Neural cell (in vitro differentiated cells): Measurements from ENCODE around the gene SLC7A8. TPM values are rescaled to one million over a fixed set of nuclear protein-coding genes. Genes with fewer than 3 reads are reported as not detected.

Experiments used
- H2AFZ ChIP-seq: fragments of 200-600, 300-800 bp; sonication (generic), shearing (Covaris generic); 2 replicates; pipeline ENCODE4 v1.6.0; 2014; ENCODE audit warnings: low read depth, mild to moderate bottlenecking, antibody characterized with exemption, low read length, moderate library complexity
- H3F3A ChIP-seq: fragments of 200-600 bp; shearing (Covaris generic); 2 replicates; pipeline ENCODE4 v1.6.1; 2016; ENCODE audit warnings: mild to moderate bottlenecking, moderate library complexity, mixed read lengths, antibody characterized with exemption, low read length; ENCODE audit not compliant: insufficient read depth, poor library complexity, severe bottlenecking
- H3K27ac ChIP-seq: fragments of 200-600, 300-800 bp; sonication (generic), shearing (Covaris generic); 2 replicates; pipeline ENCODE4 v1.5.1; 2014; ENCODE audit warnings: mild to moderate bottlenecking, low read length, moderate library complexity
- H3K27me3 ChIP-seq: fragments of 300-800, 200-600 bp; sonication (generic), shearing (Covaris generic); 2 replicates; pipeline ENCODE4 v1.6.0; 2014; ENCODE audit warnings: mild to moderate bottlenecking, low read depth, low read length, moderate library complexity; ENCODE audit not compliant: insufficient read depth
- H3K36me3 ChIP-seq: fragments of 300-800, 200-600 bp; sonication (generic), shearing (Covaris generic); 2 replicates; pipeline ENCODE4 v1.5.1; 2014; ENCODE audit warnings: mild to moderate bottlenecking, antibody characterized with exemption, low read length, moderate library complexity; ENCODE audit not compliant: insufficient read depth
- H3K4me2 ChIP-seq: fragments of 300-800, 200-600 bp; sonication (generic), shearing (Covaris generic); 2 replicates; pipeline ENCODE4 v1.6.0; 2014; ENCODE audit warnings: mild to moderate bottlenecking, low read length
- H3K4me3 ChIP-seq: fragments of 300-800, 200-600 bp; sonication (generic), shearing (Covaris generic); 2 replicates; pipeline ENCODE4 v1.5.1; 2014; ENCODE audit warnings: mild to moderate bottlenecking, low read length, moderate library complexity
- H3K79me2 ChIP-seq: fragments of 200-600 bp; shearing (Covaris generic); replicated peaks from 2 replicates; pipeline ENCODE4 v1.6.0; 2014; ENCODE audit warnings: mild to moderate bottlenecking, low read length, moderate library complexity; ENCODE audit not compliant: insufficient read depth
- H3K9ac ChIP-seq: fragments of 300-800, 200-600 bp; sonication (generic), shearing (Covaris generic); 2 replicates; pipeline ENCODE4 v1.6.1; 2016; ENCODE audit warnings: mild to moderate bottlenecking, low read length, mixed read lengths
- H3K9me2 ChIP-seq: fragments of 200-600 bp; shearing (Covaris generic); 2 replicates; pipeline ENCODE4 v1.6.1; 2016; ENCODE audit warnings: mild to moderate bottlenecking, low read length, mixed read lengths; ENCODE audit not compliant: insufficient read depth
- H3K9me3 ChIP-seq: fragments of 200-600, 300-800 bp; sonication (generic), shearing (Covaris generic); 2 replicates; pipeline ENCODE4 v1.6.1; 2016; ENCODE audit warnings: mild to moderate bottlenecking, mixed run types, low read length, moderate library complexity, mixed read lengths
- H4K20me1 ChIP-seq: fragments of 200-600 bp; shearing (Covaris generic); 2 replicates; pipeline ENCODE4 v1.6.1; 2016; ENCODE audit warnings: mild to moderate bottlenecking, mixed run types; ENCODE audit not compliant: insufficient read depth
- EP300 ChIP-seq: fragments of 450-650 bp; conservative IDR thresholded peaks from 2 replicates; pipeline ENCODE4 v1.6.1; 2014; ENCODE audit warnings: antibody characterized with exemption, mild to moderate bottlenecking, moderate library complexity; ENCODE audit not compliant: poor library complexity, severe bottlenecking
- EZH2 ChIP-seq: fragments of 200-600, 300-800 bp; shearing (Covaris generic), sonication (generic); IDR thresholded peaks from 2 replicates; pipeline ENCODE4 v1.6.1; 2014; ENCODE audit warnings: antibody characterized with exemption, low read length, borderline replicate concordance, mild to moderate bottlenecking; ENCODE audit not compliant: insufficient read depth, poor library complexity, severe bottlenecking
- MXI1 ChIP-seq: fragments of 450-650 bp; conservative IDR thresholded peaks from 2 replicates; pipeline ENCODE4 v1.6.1; 2014; ENCODE audit warnings: antibody characterized with exemption, mild to moderate bottlenecking; ENCODE audit not compliant: poor library complexity, severe bottlenecking
- POLR2AphosphoS5 ChIP-seq: IDR thresholded peaks from 2 replicates; pipeline ENCODE4 v1.6.1; 2012
- RAD21 ChIP-seq: fragments of 450-650 bp; conservative IDR thresholded peaks from 2 replicates; pipeline ENCODE4 v1.6.1; 2014; ENCODE audit warnings: antibody characterized with exemption, mild to moderate bottlenecking, moderate library complexity
- SMC3 ChIP-seq: fragments of 450-650 bp; conservative IDR thresholded peaks from 2 replicates; pipeline ENCODE4 v1.6.1; 2014; ENCODE audit warnings: antibody characterized with exemption, mild to moderate bottlenecking, moderate library complexity; ENCODE audit not compliant: poor library complexity
- TAF1 ChIP-seq: IDR thresholded peaks from 2 replicates; pipeline ENCODE4 v1.6.1; 2012; ENCODE audit warnings: low read depth
- polyA plus RNA-seq: library from polyadenylated mRNA; depleted of rRNA; stranded (reverse); fragments of >200 nt; gene quantifications from 2 replicates; pipeline ENCODE4 v1.2.3, GENCODE V29; 2014
- TF ChIP-seq, protein P1 (sequence below): fragments of 450-650 bp; IDR thresholded peaks from 2 replicates; pipeline ENCODE4 v1.5.1; 2014; ENCODE audit warnings: antibody characterized with exemption, mild to moderate bottlenecking, moderate library complexity; ENCODE audit not compliant: poor library complexity, severe bottlenecking
- TF ChIP-seq, protein P2 (sequence below): IDR thresholded peaks from 2 replicates; pipeline ENCODE4 v1.6.1; 2012; ENCODE audit warnings: borderline replicate concordance

Gene SLC7A8
- polyA plus RNA-seq, 1 donor from 2014 or later, result 0.21 TPM

DNA sequence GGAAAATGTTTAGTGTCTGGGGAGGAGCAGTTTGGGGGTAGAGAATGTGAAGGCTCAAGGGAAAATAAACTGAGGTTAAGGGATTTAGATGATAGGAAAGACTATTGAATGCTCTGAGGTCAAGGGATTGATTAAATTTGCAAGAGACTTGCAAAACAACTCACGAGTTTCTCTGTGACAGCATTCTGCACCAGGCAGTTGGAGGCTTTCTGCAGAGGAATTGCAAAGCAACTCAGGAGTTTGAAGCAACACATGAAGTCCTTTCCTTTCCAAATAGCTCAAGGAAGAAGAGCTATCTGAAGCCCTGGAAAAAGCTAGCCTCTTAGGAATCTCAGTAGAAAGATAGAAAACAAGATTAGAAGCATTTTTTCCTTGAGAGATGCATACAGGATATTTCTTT is 23.9 kb downstream of the SLC7A8 start:
- Histone ChIP-seq H3K9me3 (no peaks in the 10 kb centered on the region), H3K27ac (no peak overlapping the region)

DNA sequence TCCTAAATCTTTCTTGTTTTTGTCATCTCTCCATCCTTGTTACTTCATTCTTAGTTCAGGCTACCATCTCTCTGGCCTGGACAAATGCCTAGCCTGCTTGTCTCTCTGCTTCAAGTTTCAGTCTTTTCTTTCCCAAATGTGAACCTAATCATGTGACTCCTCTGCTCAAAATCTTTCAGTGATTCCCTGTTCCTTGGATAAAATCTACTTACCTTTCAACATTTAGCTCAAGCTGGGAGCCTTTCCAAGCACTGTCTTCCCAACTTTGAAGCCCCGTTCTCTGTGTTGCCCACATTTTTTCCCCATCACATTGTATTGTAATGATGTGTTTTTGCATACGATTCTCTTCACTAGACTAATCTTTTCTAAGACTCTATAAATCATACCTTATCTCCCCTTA is 24.7 kb downstream of the SLC7A8 start:
- H3K9me3 ChIP-seq, result no peaks in the 10 kb centered on the region
- H3K79me2 ChIP-seq, result no peaks in the 10 kb centered on the region
- no peak overlapping the region for H3K4me2 ChIP-seq
- no peaks in the 10 kb centered on the region for H3K27me3 ChIP-seq
- no peaks in the 10 kb centered on the region for H3K9me2 ChIP-seq
- no peaks in the 10 kb centered on the region for H3K36me3 ChIP-seq
- H3K27ac ChIP-seq, result no peak overlapping the region
- TF ChIP-seq EZH2 (no peak), TAF1 (no peak), EP300 (no peak), POLR2AphosphoS5 (no peak), MXI1 (no peak), RAD21 (no peak), SMC3 (no peak)
- TF ChIP-seq, protein P1, sequence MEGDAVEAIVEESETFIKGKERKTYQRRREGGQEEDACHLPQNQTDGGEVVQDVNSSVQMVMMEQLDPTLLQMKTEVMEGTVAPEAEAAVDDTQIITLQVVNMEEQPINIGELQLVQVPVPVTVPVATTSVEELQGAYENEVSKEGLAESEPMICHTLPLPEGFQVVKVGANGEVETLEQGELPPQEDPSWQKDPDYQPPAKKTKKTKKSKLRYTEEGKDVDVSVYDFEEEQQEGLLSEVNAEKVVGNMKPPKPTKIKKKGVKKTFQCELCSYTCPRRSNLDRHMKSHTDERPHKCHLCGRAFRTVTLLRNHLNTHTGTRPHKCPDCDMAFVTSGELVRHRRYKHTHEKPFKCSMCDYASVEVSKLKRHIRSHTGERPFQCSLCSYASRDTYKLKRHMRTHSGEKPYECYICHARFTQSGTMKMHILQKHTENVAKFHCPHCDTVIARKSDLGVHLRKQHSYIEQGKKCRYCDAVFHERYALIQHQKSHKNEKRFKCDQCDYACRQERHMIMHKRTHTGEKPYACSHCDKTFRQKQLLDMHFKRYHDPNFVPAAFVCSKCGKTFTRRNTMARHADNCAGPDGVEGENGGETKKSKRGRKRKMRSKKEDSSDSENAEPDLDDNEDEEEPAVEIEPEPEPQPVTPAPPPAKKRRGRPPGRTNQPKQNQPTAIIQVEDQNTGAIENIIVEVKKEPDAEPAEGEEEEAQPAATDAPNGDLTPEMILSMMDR, result no peak
- TF ChIP-seq, protein P2, sequence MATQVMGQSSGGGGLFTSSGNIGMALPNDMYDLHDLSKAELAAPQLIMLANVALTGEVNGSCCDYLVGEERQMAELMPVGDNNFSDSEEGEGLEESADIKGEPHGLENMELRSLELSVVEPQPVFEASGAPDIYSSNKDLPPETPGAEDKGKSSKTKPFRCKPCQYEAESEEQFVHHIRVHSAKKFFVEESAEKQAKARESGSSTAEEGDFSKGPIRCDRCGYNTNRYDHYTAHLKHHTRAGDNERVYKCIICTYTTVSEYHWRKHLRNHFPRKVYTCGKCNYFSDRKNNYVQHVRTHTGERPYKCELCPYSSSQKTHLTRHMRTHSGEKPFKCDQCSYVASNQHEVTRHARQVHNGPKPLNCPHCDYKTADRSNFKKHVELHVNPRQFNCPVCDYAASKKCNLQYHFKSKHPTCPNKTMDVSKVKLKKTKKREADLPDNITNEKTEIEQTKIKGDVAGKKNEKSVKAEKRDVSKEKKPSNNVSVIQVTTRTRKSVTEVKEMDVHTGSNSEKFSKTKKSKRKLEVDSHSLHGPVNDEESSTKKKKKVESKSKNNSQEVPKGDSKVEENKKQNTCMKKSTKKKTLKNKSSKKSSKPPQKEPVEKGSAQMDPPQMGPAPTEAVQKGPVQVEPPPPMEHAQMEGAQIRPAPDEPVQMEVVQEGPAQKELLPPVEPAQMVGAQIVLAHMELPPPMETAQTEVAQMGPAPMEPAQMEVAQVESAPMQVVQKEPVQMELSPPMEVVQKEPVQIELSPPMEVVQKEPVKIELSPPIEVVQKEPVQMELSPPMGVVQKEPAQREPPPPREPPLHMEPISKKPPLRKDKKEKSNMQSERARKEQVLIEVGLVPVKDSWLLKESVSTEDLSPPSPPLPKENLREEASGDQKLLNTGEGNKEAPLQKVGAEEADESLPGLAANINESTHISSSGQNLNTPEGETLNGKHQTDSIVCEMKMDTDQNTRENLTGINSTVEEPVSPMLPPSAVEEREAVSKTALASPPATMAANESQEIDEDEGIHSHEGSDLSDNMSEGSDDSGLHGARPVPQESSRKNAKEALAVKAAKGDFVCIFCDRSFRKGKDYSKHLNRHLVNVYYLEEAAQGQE, result no peak
- H3K9ac ChIP-seq, result no peak overlapping the region
- no peaks in the 10 kb centered on the region for H4K20me1 ChIP-seq
- no peak overlapping the region for H3K4me3 ChIP-seq
- no peaks in the 10 kb centered on the region for H3F3A ChIP-seq
- no peak overlapping the region for H2AFZ ChIP-seq

More for the DNA sequence above, 23.9 kb downstream of the SLC7A8 start:
- H3K9me2 ChIP-seq, result no peaks in the 10 kb centered on the region
- H3K79me2 ChIP-seq, result no peaks in the 10 kb centered on the region
- H4K20me1 ChIP-seq, result no peaks in the 10 kb centered on the region
- no peak overlapping the region for H3K4me2 ChIP-seq
- no peak overlapping the region for H2AFZ ChIP-seq
- no peak overlapping the region for H3K4me3 ChIP-seq
- no peaks in the 10 kb centered on the region for H3F3A ChIP-seq
- H3K36me3 ChIP-seq, result no peaks in the 10 kb centered on the region
- TF ChIP-seq, protein P2, result no peak
- TF ChIP-seq, protein P1, result no peak
- TF ChIP-seq RAD21, result no peak
- no peak for TF ChIP-seq SMC3
- no peak for TF ChIP-seq EZH2
- no peak for TF ChIP-seq EP300
- no peak for TF ChIP-seq TAF1
- TF ChIP-seq POLR2AphosphoS5, result no peak
- TF ChIP-seq MXI1, result no peak
- no peaks in the 10 kb centered on the region for H3K27me3 ChIP-seq
- H3K9ac ChIP-seq, result no peak overlapping the region
